ENCODE results near the gene INPP1. TPM values are rescaled to one million over a fixed set of nuclear protein-coding genes. Genes with fewer than 3 reads are reported as not detected.
"Not testable (repeated sequence)": the region's sequence is repeated elsewhere in the genome, so short reads cannot be mapped to it uniquely, and the experiment has no call there.

INPP1 gene
- 24.5 TPM for polyA plus RNA-seq (2013, experiment 1 of 2)
- 23.6 TPM for polyA plus RNA-seq (2013, experiment 2 of 2)

- H3K27ac ChIP-seq (ENCODE audit: low read depth, low read length, severe bottlenecking): peak within 1 kb of the TSS; percentile 73
- 1 to 3% methylated on average over 66 to 83 of the region's 99 CpGs for WGBS, 2 experiments (ENCODE audit: insufficient coverage in 2 of 2)
- no peaks in the 10 kb centered on the region for H3K36me3 ChIP-seq (ENCODE audit: control insufficient read depth, insufficient read depth, low read length)
- peak within 1 kb of the TSS; percentile 62 for H3K4me3 ChIP-seq (ENCODE audit: extremely low read depth, insufficient read depth, low read length, poor library complexity, severe bottlenecking)
- peaks cover 8% of the 10 kb centered on the region for H3K4me1 ChIP-seq (ENCODE audit: control insufficient read depth, insufficient read depth, low read length, poor library complexity, severe bottlenecking)
- H3K9me3 ChIP-seq (ENCODE audit: control insufficient read depth, low read length): no peaks in the 10 kb centered on the region
These were observed at the start of gene INPP1 for GRCh38 chr2:190343536-190344275. Gene INPP1 (plus strand): TSS chr2:190343589. CDS start chr2:190360103, 16,514 bp downstream.

- not testable (repeated sequence) for H3K4me3 ChIP-seq (ENCODE audit: extremely low read depth, insufficient read depth, low read length, poor library complexity, severe bottlenecking); H3K9me3 ChIP-seq (ENCODE audit: control insufficient read depth, low read length); H3K27ac ChIP-seq (ENCODE audit: low read depth, low read length, severe bottlenecking); H3K4me1 ChIP-seq (ENCODE audit: control insufficient read depth, insufficient read depth, low read length, poor library complexity, severe bottlenecking)
- 100% methylated on average over 1 of the region's 2 CpGs; no CpG with 5 or more reads in 1 of the 2 experiments for WGBS, 2 experiments (ENCODE audit: insufficient coverage in 2 of 2)
- peaks cover 31% of the 10 kb centered on the region for H3K36me3 ChIP-seq (ENCODE audit: control insufficient read depth, insufficient read depth, low read length)
These were observed 45.5 kb upstream of the INPP1 start for GRCh38 chr2:190297880-190298279.

GRCh38 chr2:190301032-190301431, 42.4 kb upstream of the INPP1 start:
- Histone ChIP-seq H3K4me1 (ENCODE audit: control insufficient read depth, insufficient read depth, low read length, poor library complexity, severe bottlenecking) (no peaks in the 10 kb centered on the region), H3K4me3 (ENCODE audit: extremely low read depth, insufficient read depth, low read length, poor library complexity, severe bottlenecking) (no peak overlapping the region), H3K9me3 (ENCODE audit: control insufficient read depth, low read length) (peaks cover 4% of the 10 kb centered on the region), H3K36me3 (ENCODE audit: control insufficient read depth, insufficient read depth, low read length) (peaks cover 29% of the 10 kb centered on the region), H3K27ac (ENCODE audit: low read depth, low read length, severe bottlenecking) (no peak overlapping the region)

- no peak overlapping the region for H3K27ac ChIP-seq (ENCODE audit: low read depth, low read length, severe bottlenecking)
- H3K9me3 ChIP-seq (ENCODE audit: control insufficient read depth, low read length): peaks cover 4% of the 10 kb centered on the region
- peaks cover 27% of the 10 kb centered on the region for H3K36me3 ChIP-seq (ENCODE audit: control insufficient read depth, insufficient read depth, low read length)
- 100% methylated on average over 1 of the region's 1 CpG for WGBS, 2 experiments (ENCODE audit: insufficient coverage in 2 of 2)
- no peak overlapping the region for H3K4me3 ChIP-seq (ENCODE audit: extremely low read depth, insufficient read depth, low read length, poor library complexity, severe bottlenecking)
- H3K4me1 ChIP-seq (ENCODE audit: control insufficient read depth, insufficient read depth, low read length, poor library complexity, severe bottlenecking): no peaks in the 10 kb centered on the region
These were observed 41.3 kb upstream of the INPP1 start for GRCh38 chr2:190302052-190302451.

- Histone ChIP-seq H3K36me3 (ENCODE audit: control insufficient read depth, insufficient read depth, low read length) (peaks cover 36% of the 10 kb centered on the region), H3K4me3 (ENCODE audit: extremely low read depth, insufficient read depth, low read length, poor library complexity, severe bottlenecking) (no peak overlapping the region), H3K4me1 (ENCODE audit: control insufficient read depth, insufficient read depth, low read length, poor library complexity, severe bottlenecking) (no peaks in the 10 kb centered on the region), H3K9me3 (ENCODE audit: control insufficient read depth, low read length) (peaks cover 4% of the 10 kb centered on the region), H3K27ac (ENCODE audit: low read depth, low read length, severe bottlenecking) (no peak overlapping the region)
These were observed 39.7 kb upstream of the INPP1 start for GRCh38 chr2:190303647-190304046.

- no peaks in the 10 kb centered on the region for H3K4me1 ChIP-seq (ENCODE audit: control insufficient read depth, insufficient read depth, low read length, poor library complexity, severe bottlenecking)
- no peak overlapping the region for H3K4me3 ChIP-seq (ENCODE audit: extremely low read depth, insufficient read depth, low read length, poor library complexity, severe bottlenecking)
- H3K9me3 ChIP-seq (ENCODE audit: control insufficient read depth, low read length): peaks cover 4% of the 10 kb centered on the region
- WGBS, 2 experiments (ENCODE audit: insufficient coverage in 2 of 2): 82% methylated on average over 2 of the region's 5 CpGs; no CpG with 5 or more reads in 1 of the 2 experiments
- H3K27ac ChIP-seq (ENCODE audit: low read depth, low read length, severe bottlenecking): no peak overlapping the region
- peaks cover 37% of the 10 kb centered on the region for H3K36me3 ChIP-seq (ENCODE audit: control insufficient read depth, insufficient read depth, low read length)
These were observed 39.0 kb upstream of the INPP1 start for GRCh38 chr2:190304404-190304803.

GRCh38 chr2:190308031-190308430, 35.4 kb upstream of the INPP1 start:
- H3K9me3 ChIP-seq (ENCODE audit: control insufficient read depth, low read length): no peaks in the 10 kb centered on the region
- WGBS, 2 experiments (ENCODE audit: insufficient coverage in 2 of 2): no CpG with 5 or more reads among the region's 1 CpG
- H3K4me3 ChIP-seq (ENCODE audit: extremely low read depth, insufficient read depth, low read length, poor library complexity, severe bottlenecking): no peak overlapping the region
- no peak overlapping the region for H3K27ac ChIP-seq (ENCODE audit: low read depth, low read length, severe bottlenecking)
- H3K36me3 ChIP-seq (ENCODE audit: control insufficient read depth, insufficient read depth, low read length): peaks cover 36% of the 10 kb centered on the region
- no peaks in the 10 kb centered on the region for H3K4me1 ChIP-seq (ENCODE audit: control insufficient read depth, insufficient read depth, low read length, poor library complexity, severe bottlenecking)

- H3K36me3 ChIP-seq (ENCODE audit: control insufficient read depth, insufficient read depth, low read length): peaks cover 24% of the 10 kb centered on the region
These were observed 31.3 kb upstream of the INPP1 start for GRCh38 chr2:190311893-190312634.

GRCh38 chr2:190312635-190313025, 30.8 kb upstream of the INPP1 start:
- not testable (repeated sequence) for H3K9me3 ChIP-seq (ENCODE audit: control insufficient read depth, low read length); H3K4me1 ChIP-seq (ENCODE audit: control insufficient read depth, insufficient read depth, low read length, poor library complexity, severe bottlenecking); H3K4me3 ChIP-seq (ENCODE audit: extremely low read depth, insufficient read depth, low read length, poor library complexity, severe bottlenecking); H3K27ac ChIP-seq (ENCODE audit: low read depth, low read length, severe bottlenecking)
- H3K36me3 ChIP-seq (ENCODE audit: control insufficient read depth, insufficient read depth, low read length): peaks cover 22% of the 10 kb centered on the region
- 93 to 97% methylated on average over 4 of the region's 5 CpGs for WGBS, 2 experiments (ENCODE audit: insufficient coverage in 2 of 2)

More at GRCh38 chr2:190311893-190312634, 31.3 kb upstream of the INPP1 start:
- Histone ChIP-seq H3K4me3 (ENCODE audit: extremely low read depth, insufficient read depth, low read length, poor library complexity, severe bottlenecking) (no peak overlapping the region), H3K4me1 (ENCODE audit: control insufficient read depth, insufficient read depth, low read length, poor library complexity, severe bottlenecking) (no peaks in the 10 kb centered on the region), H3K27ac (ENCODE audit: low read depth, low read length, severe bottlenecking) (no peak overlapping the region), H3K9me3 (ENCODE audit: control insufficient read depth, low read length) (no peaks in the 10 kb centered on the region)
- 97 to 100% methylated on average over 2 to 6 of the region's 7 CpGs for WGBS, 2 experiments (ENCODE audit: insufficient coverage in 2 of 2)

GRCh38 chr2:190313880-190314279, 29.5 kb upstream of the INPP1 start:
- WGBS, 2 experiments (ENCODE audit: insufficient coverage in 2 of 2): no CpG with 5 or more reads among the region's 1 CpG
- H3K4me1 ChIP-seq (ENCODE audit: control insufficient read depth, insufficient read depth, low read length, poor library complexity, severe bottlenecking): peaks cover 5% of the 10 kb centered on the region
- peaks cover 19% of the 10 kb centered on the region for H3K36me3 ChIP-seq (ENCODE audit: control insufficient read depth, insufficient read depth, low read length)

GRCh38 chr2:190315273-190315672, 28.1 kb upstream of the INPP1 start:
- H3K36me3 ChIP-seq (ENCODE audit: control insufficient read depth, insufficient read depth, low read length): peaks cover 9% of the 10 kb centered on the region
- H3K4me1 ChIP-seq (ENCODE audit: control insufficient read depth, insufficient read depth, low read length, poor library complexity, severe bottlenecking): peaks cover 5% of the 10 kb centered on the region
- no peak overlapping the region for H3K4me3 ChIP-seq (ENCODE audit: extremely low read depth, insufficient read depth, low read length, poor library complexity, severe bottlenecking)
- no peaks in the 10 kb centered on the region for H3K9me3 ChIP-seq (ENCODE audit: control insufficient read depth, low read length)
- 100% methylated on average over 2 of the region's 2 CpGs; no CpG with 5 or more reads in 1 of the 2 experiments for WGBS, 2 experiments (ENCODE audit: insufficient coverage in 2 of 2)
- no peak overlapping the region for H3K27ac ChIP-seq (ENCODE audit: low read depth, low read length, severe bottlenecking)

More at GRCh38 chr2:190313880-190314279, 29.5 kb upstream of the INPP1 start:
- no peak overlapping the region for H3K4me3 ChIP-seq (ENCODE audit: extremely low read depth, insufficient read depth, low read length, poor library complexity, severe bottlenecking)
- H3K9me3 ChIP-seq (ENCODE audit: control insufficient read depth, low read length): no peaks in the 10 kb centered on the region
- H3K27ac ChIP-seq (ENCODE audit: low read depth, low read length, severe bottlenecking): no peak overlapping the region

Measured in mesodermal cell (in vitro differentiated cells).